Type B pancreatic cell (in vitro differentiated cells): ENCODE results near the gene HAUS5. TPM values are rescaled to one million over a fixed set of nuclear protein-coding genes. Genes with fewer than 3 reads are reported as not detected.

Experiments
- DNase-seq: peaks from one replicate; pipeline ENCODE4 v3.0.0; 2021; ENCODE audit warnings: mixed read lengths; ENCODE audit not compliant: unreplicated experiment; ENCODE audit errors: extremely low spot score
- H3K27ac Mint-ChIP-seq: 2 replicates; pipeline ENCODE4 v1.8.0; 2021; ENCODE audit warnings: mild to moderate bottlenecking, mixed read lengths
- H3K27me3 Mint-ChIP-seq: 2 replicates; pipeline ENCODE4 v1.8.0; 2021; ENCODE audit warnings: mixed read lengths
- H3K36me3 Mint-ChIP-seq: 2 replicates; pipeline ENCODE4 v1.8.0; 2021; ENCODE audit warnings: mixed read lengths
- H3K4me1 Mint-ChIP-seq: one replicate; pipeline ENCODE4 v1.8.0; 2021; ENCODE audit warnings: mixed read lengths; ENCODE audit not compliant: unreplicated experiment
- H3K4me3 Mint-ChIP-seq: 2 replicates; pipeline ENCODE4 v1.8.0; 2021; ENCODE audit warnings: mild to moderate bottlenecking, mixed read lengths
- H3K9me3 Mint-ChIP-seq: 2 replicates; pipeline ENCODE4 v1.8.0; 2021; ENCODE audit warnings: mixed read lengths
- total RNA-seq: library from RNA; stranded (reverse); gene quantifications from 2 replicates; pipeline ENCODE4 v1.2.1, GENCODE V29; 2021; ENCODE audit warnings: low replicate concordance
- TF ChIP-seq, protein P1 (sequence below): fragments of 200-600 bp; sonication (generic); conservative IDR thresholded peaks from 2 replicates; pipeline ENCODE4 v1.5.0; 2021; ENCODE audit warnings: antibody characterized with exemption, mild to moderate bottlenecking

Gene HAUS5
- total RNA-seq, 1 donor from 2014 or later, result 42.6 TPM

DNA sequence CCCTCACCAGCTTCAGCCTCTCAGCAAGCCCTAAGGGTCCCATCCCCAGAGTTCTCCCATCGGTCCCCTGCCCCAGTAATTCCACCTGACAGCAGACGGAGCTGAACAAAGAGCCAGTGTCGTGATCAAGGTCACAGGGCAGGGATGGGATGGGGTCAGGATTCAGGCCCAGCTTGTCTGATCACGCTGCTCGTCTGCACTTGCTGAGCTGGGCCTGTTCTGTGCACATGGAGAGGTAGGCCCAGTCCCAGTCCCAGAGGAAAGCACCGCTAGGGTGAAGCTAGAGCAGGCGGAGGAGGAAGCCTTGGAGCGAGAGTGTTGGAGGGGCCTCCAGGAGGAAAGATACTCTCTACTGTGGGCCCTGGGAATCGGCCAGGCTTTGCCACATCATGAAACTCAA is 9.2 kb downstream of the HAUS5 start:
- H3K27ac Mint-ChIP-seq, result no peak overlapping the region
- TF ChIP-seq, protein P1, sequence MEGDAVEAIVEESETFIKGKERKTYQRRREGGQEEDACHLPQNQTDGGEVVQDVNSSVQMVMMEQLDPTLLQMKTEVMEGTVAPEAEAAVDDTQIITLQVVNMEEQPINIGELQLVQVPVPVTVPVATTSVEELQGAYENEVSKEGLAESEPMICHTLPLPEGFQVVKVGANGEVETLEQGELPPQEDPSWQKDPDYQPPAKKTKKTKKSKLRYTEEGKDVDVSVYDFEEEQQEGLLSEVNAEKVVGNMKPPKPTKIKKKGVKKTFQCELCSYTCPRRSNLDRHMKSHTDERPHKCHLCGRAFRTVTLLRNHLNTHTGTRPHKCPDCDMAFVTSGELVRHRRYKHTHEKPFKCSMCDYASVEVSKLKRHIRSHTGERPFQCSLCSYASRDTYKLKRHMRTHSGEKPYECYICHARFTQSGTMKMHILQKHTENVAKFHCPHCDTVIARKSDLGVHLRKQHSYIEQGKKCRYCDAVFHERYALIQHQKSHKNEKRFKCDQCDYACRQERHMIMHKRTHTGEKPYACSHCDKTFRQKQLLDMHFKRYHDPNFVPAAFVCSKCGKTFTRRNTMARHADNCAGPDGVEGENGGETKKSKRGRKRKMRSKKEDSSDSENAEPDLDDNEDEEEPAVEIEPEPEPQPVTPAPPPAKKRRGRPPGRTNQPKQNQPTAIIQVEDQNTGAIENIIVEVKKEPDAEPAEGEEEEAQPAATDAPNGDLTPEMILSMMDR, result no peak
- H3K4me3 Mint-ChIP-seq, result no peak overlapping the region
- DNase-seq, result no peak
- no peaks in the 10 kb centered on the region for H3K9me3 Mint-ChIP-seq
- no peaks in the 10 kb centered on the region for H3K36me3 Mint-ChIP-seq
- H3K4me1 Mint-ChIP-seq, result no peaks in the 10 kb centered on the region
- no peaks in the 10 kb centered on the region for H3K27me3 Mint-ChIP-seq

DNA sequence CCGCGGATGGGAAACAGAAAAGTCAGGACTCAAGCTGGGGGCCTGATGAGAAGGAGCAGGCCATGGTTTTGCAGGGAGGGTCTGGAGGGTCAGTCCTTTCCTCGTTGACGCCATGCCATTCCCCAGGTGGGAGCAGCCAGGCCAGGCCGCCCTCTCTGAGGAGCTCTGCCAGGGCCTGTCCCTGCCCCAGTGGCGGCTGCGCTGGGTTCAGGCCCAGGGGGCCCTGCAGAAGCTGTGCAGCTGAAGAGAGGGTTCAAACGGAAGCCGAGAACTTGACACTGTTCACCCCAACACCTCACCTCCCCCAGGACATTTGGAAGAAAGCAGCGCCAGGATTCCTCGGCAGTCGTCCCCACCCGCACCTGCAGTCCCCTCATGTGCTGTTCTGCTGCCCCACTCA is 10.2 kb downstream of the HAUS5 start:
- H3K4me1 Mint-ChIP-seq, result no peaks in the 10 kb centered on the region
- DNase-seq, result no peak

DNA sequence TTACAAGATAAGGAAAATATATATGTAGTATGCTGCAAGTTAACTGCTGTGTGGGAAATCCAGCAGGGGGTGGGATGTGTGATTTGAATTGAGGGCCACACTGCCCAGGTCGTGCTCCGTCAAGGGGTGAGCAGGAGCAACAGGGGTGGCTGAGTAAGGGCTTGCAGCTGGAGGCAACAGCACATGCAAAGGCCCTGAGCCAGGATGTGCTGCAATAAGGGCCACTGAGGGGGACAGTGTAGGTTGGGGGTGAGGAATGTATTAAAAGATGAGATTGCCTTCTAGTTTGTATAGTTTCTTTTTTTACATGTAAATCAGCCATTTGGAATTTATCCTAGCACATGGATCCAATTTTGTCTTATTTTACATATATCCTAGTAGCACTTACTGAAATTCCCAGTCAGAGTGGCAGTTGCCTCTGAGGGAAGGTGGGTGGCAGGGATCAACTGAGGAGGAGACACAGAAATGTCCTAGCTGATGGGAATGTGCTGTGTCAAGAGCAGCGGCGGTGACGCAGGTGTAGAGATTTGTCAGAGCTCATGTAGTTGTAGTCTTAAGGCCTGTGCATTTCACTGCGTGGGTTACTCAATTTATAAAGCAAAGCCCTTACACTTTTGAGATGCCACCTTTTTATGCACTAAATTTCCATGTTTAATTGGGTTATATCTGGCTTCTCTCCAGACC is 10.9 kb downstream of the HAUS5 start:
- no peak overlapping the region for H3K4me3 Mint-ChIP-seq
- TF ChIP-seq, protein P1, result no peak
- DNase-seq, result no peak
- no peak overlapping the region for H3K27ac Mint-ChIP-seq
- no peaks in the 10 kb centered on the region for H3K27me3 Mint-ChIP-seq
- peaks cover 5% of the 10 kb centered on the region for H3K4me1 Mint-ChIP-seq
- no peaks in the 10 kb centered on the region for H3K36me3 Mint-ChIP-seq
- no peaks in the 10 kb centered on the region for H3K9me3 Mint-ChIP-seq

More for the DNA sequence above, 10.2 kb downstream of the HAUS5 start:
- Mint-ChIP-seq H3K27me3 (no peaks in the 10 kb centered on the region), H3K27ac (no peak overlapping the region), H3K9me3 (no peaks in the 10 kb centered on the region), H3K4me3 (no peak overlapping the region), H3K36me3 (no peaks in the 10 kb centered on the region)
- TF ChIP-seq, protein P1, result no peak

DNA sequence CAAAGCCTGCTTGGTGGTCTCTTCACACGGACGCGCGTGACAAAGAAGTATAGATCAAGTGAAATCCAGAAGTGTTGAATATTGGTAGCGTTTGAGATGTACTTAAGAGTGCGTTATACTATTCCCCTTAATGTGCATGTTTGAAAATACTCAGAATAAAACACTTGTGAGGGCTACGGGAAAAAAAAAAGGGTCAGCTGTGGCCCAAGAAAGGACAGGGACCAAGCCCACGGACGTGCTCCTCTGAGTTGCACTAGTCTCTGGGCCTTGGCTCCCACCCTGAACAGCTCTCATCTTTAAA is 15.7 kb downstream of the HAUS5 start:
- H3K4me1 Mint-ChIP-seq, result peaks cover 11% of the 10 kb centered on the region
- H3K27ac Mint-ChIP-seq, result peak overlapping the region; percentile 99

DNA sequence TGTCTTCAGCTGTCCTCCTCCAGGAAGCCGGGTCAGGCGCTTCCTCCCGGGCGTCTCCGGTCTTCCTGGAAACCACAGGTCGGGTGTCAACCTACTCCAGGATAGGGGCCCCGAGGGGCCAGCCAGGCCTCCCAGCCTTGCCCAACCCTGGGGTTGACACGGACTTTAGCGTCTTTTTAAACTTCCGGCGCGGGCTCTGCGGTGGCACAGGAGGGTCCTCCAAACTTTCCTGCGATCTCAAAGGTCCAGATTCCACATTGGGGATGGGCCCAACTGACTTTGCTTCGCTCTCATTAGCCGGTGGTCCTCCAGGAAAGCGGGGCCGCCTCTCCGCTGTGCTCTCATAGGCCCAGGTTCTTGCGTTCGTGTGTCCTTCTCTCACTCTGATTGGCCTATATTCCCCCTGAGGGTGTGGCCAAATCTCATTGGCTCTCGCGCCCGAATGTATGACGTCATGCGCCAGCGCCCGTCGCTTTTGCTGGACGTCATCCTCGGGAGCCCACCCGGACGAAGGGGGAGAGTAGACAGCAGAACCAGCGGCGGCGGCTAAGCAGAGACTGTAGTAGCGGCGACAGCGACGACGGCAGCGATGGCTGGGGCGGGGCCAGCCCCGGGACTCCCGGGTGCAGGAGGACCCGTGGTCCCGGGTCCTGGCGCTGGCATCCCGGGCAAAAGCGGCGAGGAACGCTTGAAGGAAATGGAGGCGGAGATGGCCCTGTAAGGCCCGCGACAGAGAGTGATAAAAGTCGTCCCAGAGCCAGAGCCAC is 16.2 kb downstream of the HAUS5 start, which contains the start of gene RBM42:
TSS of gene RBM42 (plus strand) at position 472 of the 767 bp plus-strand sequence. CDS start at position 590, 118 bp downstream.
- peak; percentile 98 for DNase-seq
- H3K27ac Mint-ChIP-seq, result peak within 1 kb of the TSS; percentile 99
- TF ChIP-seq, protein P1, result no peak
- H3K36me3 Mint-ChIP-seq, result peaks cover 19% of the 10 kb centered on the region
- H3K9me3 Mint-ChIP-seq, result no peaks in the 10 kb centered on the region
- peaks cover 4% of the 10 kb centered on the region for H3K27me3 Mint-ChIP-seq
- peak within 1 kb of the TSS; percentile 99 for H3K4me3 Mint-ChIP-seq
- H3K4me1 Mint-ChIP-seq, result peaks cover 11% of the 10 kb centered on the region

More for the DNA sequence above, 15.7 kb downstream of the HAUS5 start:
- Mint-ChIP-seq H3K4me3 (peak overlapping the region; percentile 99), H3K36me3 (peaks cover 19% of the 10 kb centered on the region), H3K9me3 (no peaks in the 10 kb centered on the region), H3K27me3 (peaks cover 4% of the 10 kb centered on the region)
- TF ChIP-seq, protein P1, result no peak
- no peak for DNase-seq
